ENCODE results near the gene ING5. TPM values are rescaled to one million over a fixed set of nuclear protein-coding genes. Genes with fewer than 3 reads are reported as not detected.

ING5 gene
- total RNA-seq, 1 experiment from 2014 or later = 45.9 TPM

DNA sequence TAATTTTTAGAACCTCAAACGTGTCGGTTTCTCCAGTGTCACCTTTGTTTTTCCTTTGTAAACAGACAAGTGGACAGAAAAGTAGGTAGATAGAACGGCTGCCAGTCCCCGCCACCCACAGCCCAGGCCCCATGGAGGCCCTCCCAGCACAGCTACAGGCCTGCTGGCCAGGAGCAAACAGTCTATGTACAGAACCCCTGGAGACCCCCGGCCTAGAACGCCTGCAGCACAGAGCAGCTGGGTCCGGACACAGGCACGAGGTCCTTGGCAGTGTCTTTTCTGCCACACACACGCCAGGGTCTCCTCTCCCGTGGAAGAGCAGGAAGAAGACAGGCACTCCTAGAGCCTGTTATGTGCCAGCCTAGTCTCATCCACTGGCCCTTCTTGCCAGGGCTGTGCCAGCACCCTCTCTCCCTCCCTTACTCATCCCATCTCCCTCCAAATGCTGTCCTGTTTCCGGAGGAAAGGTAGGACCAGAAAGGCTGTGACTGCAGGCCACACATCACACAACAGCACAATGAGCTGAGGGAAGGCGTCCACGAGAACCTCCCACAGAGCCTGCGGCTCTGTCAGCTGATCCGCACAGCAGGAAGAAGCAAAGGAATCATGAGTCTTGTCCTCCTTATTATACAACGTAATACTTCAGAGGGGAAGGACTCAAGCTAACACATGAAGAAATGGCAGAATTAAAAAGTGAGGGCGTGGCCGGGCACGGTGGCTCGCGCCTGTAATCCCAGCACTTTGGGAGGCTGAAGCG lies 22.9 kb upstream of the ING5 start:
- ChIA-PET CTCF (no interaction called here), RAD21 (ENCODE audit: low non-redundant PET in 1 of 2, low total read pairs in 2 of 2, uncharacterized antibody in 2 of 2, unreplicated experiment in 2 of 2) (no interaction called here)
- DNase-seq (ENCODE audit: low read depth, low spot score) = no peak

More for the DNA sequence above, 22.9 kb upstream of the ING5 start:
- no peak overlapping the region for H2AFZ ChIP-seq (ENCODE audit: low read depth, low read length, poor library complexity, severe bottlenecking)
- peaks cover 41% of the 10 kb centered on the region for H3K79me2 ChIP-seq (ENCODE audit: insufficient read depth, low read length)
- H3K27me3 ChIP-seq (ENCODE audit: insufficient read depth, low read length) = no peaks in the 10 kb centered on the region
- H3K9me2 ChIP-seq (ENCODE audit: insufficient read depth) = no peaks in the 10 kb centered on the region
- no peak overlapping the region for H3K4me3 ChIP-seq (replicated peaks in 1 of 2; ENCODE audit: low read depth in 1 of 2, low read length in 2 of 2)
- H3K27ac ChIP-seq (ENCODE audit: low read depth, low read length) = no peak overlapping the region
- peaks cover 40 to 47% of the 10 kb centered on the region in 2 experiments for H3K36me3 ChIP-seq (ENCODE audit: control insufficient read depth in 1 of 2, insufficient read depth in 2 of 2, low read length in 2 of 2)
- TF ChIP-seq EGR1 (IDR thresholded peaks at IDR 0.05; ENCODE audit: low read depth) (no peak), ZFX (IDR thresholded peaks at IDR 0.05) (no peak), RAD21 (IDR thresholded peaks at IDR 0.05; ENCODE audit: low read depth) (no peak), POLR2AphosphoS5 (IDR thresholded peaks at IDR 0.05; ENCODE audit: low read depth, low read length) (no peak), EZH2phosphoT487 (IDR thresholded peaks at IDR 0.05; ENCODE audit: borderline replicate concordance) (no peak), ZBTB33 (IDR thresholded peaks at IDR 0.05; ENCODE audit: extremely low read depth, insufficient replicate concordance, low read length) (no peak), POLR2A (IDR thresholded peaks at IDR 0.05; ENCODE audit: borderline replicate concordance, extremely low read depth, insufficient read depth, insufficient read length) (no peak), FOSL1 (IDR thresholded peaks at IDR 0.05; ENCODE audit: low read depth) (no peak), TCF7L2 (IDR thresholded peaks at IDR 0.05; ENCODE audit: borderline replicate concordance, extremely low read depth, insufficient read depth, insufficient read length) (no peak)
- TF ChIP-seq, protein P1, sequence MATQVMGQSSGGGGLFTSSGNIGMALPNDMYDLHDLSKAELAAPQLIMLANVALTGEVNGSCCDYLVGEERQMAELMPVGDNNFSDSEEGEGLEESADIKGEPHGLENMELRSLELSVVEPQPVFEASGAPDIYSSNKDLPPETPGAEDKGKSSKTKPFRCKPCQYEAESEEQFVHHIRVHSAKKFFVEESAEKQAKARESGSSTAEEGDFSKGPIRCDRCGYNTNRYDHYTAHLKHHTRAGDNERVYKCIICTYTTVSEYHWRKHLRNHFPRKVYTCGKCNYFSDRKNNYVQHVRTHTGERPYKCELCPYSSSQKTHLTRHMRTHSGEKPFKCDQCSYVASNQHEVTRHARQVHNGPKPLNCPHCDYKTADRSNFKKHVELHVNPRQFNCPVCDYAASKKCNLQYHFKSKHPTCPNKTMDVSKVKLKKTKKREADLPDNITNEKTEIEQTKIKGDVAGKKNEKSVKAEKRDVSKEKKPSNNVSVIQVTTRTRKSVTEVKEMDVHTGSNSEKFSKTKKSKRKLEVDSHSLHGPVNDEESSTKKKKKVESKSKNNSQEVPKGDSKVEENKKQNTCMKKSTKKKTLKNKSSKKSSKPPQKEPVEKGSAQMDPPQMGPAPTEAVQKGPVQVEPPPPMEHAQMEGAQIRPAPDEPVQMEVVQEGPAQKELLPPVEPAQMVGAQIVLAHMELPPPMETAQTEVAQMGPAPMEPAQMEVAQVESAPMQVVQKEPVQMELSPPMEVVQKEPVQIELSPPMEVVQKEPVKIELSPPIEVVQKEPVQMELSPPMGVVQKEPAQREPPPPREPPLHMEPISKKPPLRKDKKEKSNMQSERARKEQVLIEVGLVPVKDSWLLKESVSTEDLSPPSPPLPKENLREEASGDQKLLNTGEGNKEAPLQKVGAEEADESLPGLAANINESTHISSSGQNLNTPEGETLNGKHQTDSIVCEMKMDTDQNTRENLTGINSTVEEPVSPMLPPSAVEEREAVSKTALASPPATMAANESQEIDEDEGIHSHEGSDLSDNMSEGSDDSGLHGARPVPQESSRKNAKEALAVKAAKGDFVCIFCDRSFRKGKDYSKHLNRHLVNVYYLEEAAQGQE (IDR thresholded peaks at IDR 0.05; ENCODE audit: low read depth) = no peak
- ATAC-seq = no peak
- H3K9ac ChIP-seq (ENCODE audit: low read length) = no peak overlapping the region
- POLR2A ChIA-PET = no interaction called here
- no TSS peak for BruUV-seq (replicated peaks)
- no peaks in the 10 kb centered on the region for H3K9me3 ChIP-seq (ENCODE audit: control insufficient read depth in 1 of 2, insufficient read depth in 1 of 2, low read depth in 1 of 2, low read length in 2 of 2)
- intact Hi-C loops (cut with micrococcal nuclease) = no loop called here
- no peak overlapping the region for H3K4me2 ChIP-seq (ENCODE audit: low read length)
- H3K4me1 ChIP-seq (ENCODE audit: control insufficient read depth in 1 of 2, insufficient read depth in 2 of 2, low read length in 2 of 2) = peaks cover 0 to under 1% of the 10 kb centered on the region in 2 experiments; a peak in 2 of 4 replicates
- no peaks in the 10 kb centered on the region for H4K20me1 ChIP-seq (ENCODE audit: insufficient read depth)
